H1 (cell line): ENCODE measurements around the gene RTTN. TPM values are rescaled to one million over a fixed set of nuclear protein-coding genes. Genes with fewer than 3 reads are reported as not detected.

Source experiments
- CTCF ChIA-PET: fragments of 300-600 bp; sonication (Branson Sonifier 250); formaldehyde crosslinking; loops from one replicate; lab custom pipeline; 2021; ENCODE audit not compliant: partially characterized antibody; lab: Charles Lee
- POLR2A ChIA-PET: fragments of 300-600 bp; sonication (Branson Sonifier 250); formaldehyde crosslinking; loops from one replicate; lab custom pipeline; 2021; ENCODE audit warnings: inconsistent platforms; ENCODE audit not compliant: partially characterized antibody; lab: Charles Lee
- DNase-seq, 2 experiments: peaks; one replicate each; pipeline versions ENCODE4 v3.0.0 to v3.0.0-alpha.2; 2010 to 2022; ENCODE audit warnings: low spot score in 2 of 2, low read depth in 1 of 2, mixed read lengths in 1 of 2
- FAIRE-seq: peaks from 2 replicates; lab custom pipeline; 2011; peaks lifted over from hg19 to GRCh38; lab: Jason Lieb, UNC
- H2AFZ ChIP-seq: 2 replicates; pipeline ENCODE4 v1.8.1; 2012; ENCODE audit warnings: low read length, inconsistent platforms
- H2AK5ac ChIP-seq: 2 replicates; pipeline ENCODE4 v1.6.1; 2013; ENCODE audit warnings: low read depth, low read length
- H2BK120ac ChIP-seq: replicated peaks from 2 replicates; pipeline ENCODE3; 2013; ENCODE audit warnings: low read depth, low read length, inconsistent platforms
- H2BK12ac ChIP-seq: 2 replicates; pipeline ENCODE4 v1.6.1; 2013; ENCODE audit warnings: low read depth, low read length
- H2BK15ac ChIP-seq: 2 replicates; pipeline ENCODE4 v1.6.1; 2013; ENCODE audit warnings: low read length
- H2BK20ac ChIP-seq: 2 replicates; pipeline ENCODE4 v1.6.1; 2013; ENCODE audit warnings: low read length
- H2BK5ac ChIP-seq: 2 replicates; pipeline ENCODE4 v1.6.1; 2013; ENCODE audit warnings: low read depth, low read length
- H3K14ac ChIP-seq: 2 replicates; pipeline ENCODE4 v1.6.1; 2013; ENCODE audit warnings: inconsistent platforms; ENCODE audit not compliant: insufficient read length
- H3K18ac ChIP-seq: 2 replicates; pipeline ENCODE4 v1.6.1; 2013; ENCODE audit warnings: low read length; ENCODE audit errors: extremely low read depth
- H3K23ac ChIP-seq: 2 replicates; pipeline ENCODE4 v1.6.1; 2013; ENCODE audit warnings: inconsistent platforms; ENCODE audit not compliant: insufficient read length
- H3K23me2 ChIP-seq: 2 replicates; pipeline ENCODE4 v1.6.1; 2013; ENCODE audit warnings: low read depth, low read length
- H3K27ac ChIP-seq: 2 replicates; pipeline ENCODE4 v1.6.1; 2011; ENCODE audit warnings: low read depth, low read length, inconsistent platforms
- H3K27me3 ChIP-seq, 4 experiments: replicated peaks in 1 of 4; 1 replicate in 1 of 4; 2 replicates in 3 of 4; pipeline versions ENCODE4 v1.6.1 to v1.8.1; 2011 to 2013; ENCODE audit warnings: low read length in 3 of 4, mild to moderate bottlenecking in 3 of 4, inconsistent platforms in 2 of 4, mixed read lengths in 2 of 4, moderate library complexity in 1 of 4; ENCODE audit not compliant: control insufficient read depth in 3 of 4, insufficient read depth in 3 of 4; ENCODE audit errors: extremely low read depth in 1 of 4
- H3K36me3 ChIP-seq, 4 experiments: 2 replicates each; pipeline versions ENCODE4 v1.6.1 to v1.8.1; 2011 to 2013; ENCODE audit warnings: mild to moderate bottlenecking in 4 of 4, low read length in 3 of 4, moderate library complexity in 2 of 4, control low read depth in 1 of 4, inconsistent platforms in 1 of 4; ENCODE audit not compliant: insufficient read depth in 4 of 4, control insufficient read depth in 2 of 4
- H3K4ac ChIP-seq: replicated peaks from 2 replicates; pipeline ENCODE3; 2013; ENCODE audit warnings: low read length, low read depth, mixed read lengths, inconsistent platforms; ENCODE audit not compliant: insufficient read length
- H3K4me1 ChIP-seq, 4 experiments: replicated peaks in 1 of 4; 1 replicate in 1 of 4; 2 replicates in 3 of 4; pipeline versions ENCODE4 v1.6.1 to v1.8.1; 2011 to 2013; ENCODE audit warnings: low read length in 3 of 4, inconsistent platforms in 2 of 4, mixed read lengths in 1 of 4; ENCODE audit not compliant: insufficient read depth in 4 of 4, control insufficient read depth in 3 of 4
- H3K4me2 ChIP-seq, 2 experiments: 2 replicates each; pipeline versions ENCODE4 v1.6.1 to v1.8.1; 2011 to 2013; ENCODE audit warnings: low read depth in 2 of 2, low read length in 2 of 2, control low read depth in 1 of 2, inconsistent platforms in 1 of 2, mild to moderate bottlenecking in 1 of 2; ENCODE audit not compliant: insufficient read depth in 1 of 2
- H3K4me3 ChIP-seq, 4 experiments: fragments of 200-600, 300-600 bp in 1 of 4; sonication (generic), shearing (Covaris generic), sonication (Bioruptor Twin) in 1 of 4; 2 replicates each; pipeline versions ENCODE4 v1.5.1 to v1.8.1; 2011 to 2016; ENCODE audit warnings: low read length in 4 of 4, low read depth in 3 of 4, control low read depth in 2 of 4, inconsistent platforms in 2 of 4, mild to moderate bottlenecking in 2 of 4, mixed read lengths in 1 of 4, moderate library complexity in 1 of 4; ENCODE audit not compliant: insufficient read depth in 2 of 4; ENCODE audit errors: extremely low read depth in 1 of 4
- H3K56ac ChIP-seq: replicated peaks from 2 replicates; pipeline ENCODE3; 2013; ENCODE audit warnings: low read depth, mild to moderate bottlenecking, mixed read lengths, low read length, inconsistent platforms; ENCODE audit not compliant: insufficient read length
- H3K79me1 ChIP-seq: 2 replicates; pipeline ENCODE4 v1.6.1; 2013; ENCODE audit warnings: low read depth, low read length, control low read depth
- H3K79me2 ChIP-seq, 2 experiments: 2 replicates each; pipeline versions ENCODE4 v1.6.1 to v1.8.1; 2012 to 2013; ENCODE audit warnings: low read length in 2 of 2, mild to moderate bottlenecking in 2 of 2, inconsistent platforms in 1 of 2; ENCODE audit not compliant: insufficient read depth in 2 of 2, control insufficient read depth in 1 of 2
- H3K9ac ChIP-seq, 4 experiments: replicated peaks in 1 of 4; 1 replicate in 1 of 4; 2 replicates in 3 of 4; pipeline versions ENCODE4 v1.6.1 to v1.8.1; 2011 to 2013; ENCODE audit warnings: low read depth in 3 of 4, low read length in 3 of 4, control low read depth in 2 of 4, mild to moderate bottlenecking in 2 of 4, moderate library complexity in 2 of 4, inconsistent platforms in 1 of 4; ENCODE audit errors: extremely low read depth in 1 of 4
- H3K9me3 ChIP-seq, 2 experiments: 2 replicates each; pipeline versions ENCODE4 v1.6.1 to v1.8.1; 2012 to 2013; ENCODE audit warnings: mild to moderate bottlenecking in 2 of 2, moderate library complexity in 2 of 2, control low read depth in 1 of 2, inconsistent platforms in 1 of 2, low read depth in 1 of 2, low read length in 1 of 2, mixed read lengths in 1 of 2; ENCODE audit not compliant: insufficient read depth in 2 of 2
- H4K20me1 ChIP-seq, 2 experiments: replicated peaks in 1 of 2; 2 replicates each; pipeline versions ENCODE3 to v1.8.1; 2011 to 2013; ENCODE audit warnings: inconsistent platforms in 2 of 2, low read length in 2 of 2, mild to moderate bottlenecking in 1 of 2; ENCODE audit not compliant: insufficient read depth in 2 of 2, control insufficient read depth in 1 of 2
- H4K5ac ChIP-seq: 2 replicates; pipeline ENCODE4 v1.6.1; 2013; ENCODE audit warnings: low read length, low read depth, mixed read lengths, inconsistent platforms; ENCODE audit not compliant: insufficient read length
- H4K8ac ChIP-seq: 2 replicates; pipeline ENCODE4 v1.8.0; 2013; ENCODE audit warnings: mild to moderate bottlenecking, moderate library complexity, low read length, inconsistent platforms; ENCODE audit not compliant: insufficient read depth; ENCODE audit errors: extremely low read depth
- H4K91ac ChIP-seq: replicated peaks from 2 replicates; pipeline ENCODE3; 2013; ENCODE audit warnings: low read length, mixed read lengths, inconsistent platforms; ENCODE audit not compliant: insufficient read length
- GTF2F1 ChIP-seq: IDR thresholded peaks from 2 replicates; pipeline ENCODE4 v1.6.1; 2012; ENCODE audit warnings: low read depth, low read length, improper control_type of control experiment, borderline replicate concordance
- WGBS, 2 experiments: shearing (Covaris generic) in 1 of 2; methylation state at CpG; one replicate each; pipeline versions ENCODE4 v1.1.6 to v1.1.7; 2013 to 2015; ENCODE audit warnings: low lambda C conversion rate in 2 of 2, mixed read lengths in 2 of 2, inconsistent platforms in 1 of 2, low coverage in 1 of 2, missing lambda C conversion rate in 1 of 2; ENCODE audit not compliant: insufficient replicate concordance in 2 of 2, insufficient coverage in 1 of 2, insufficient read length in 1 of 2; ENCODE audit errors: extremely low coverage in 1 of 2, missing lambda C conversion rate in 1 of 2; 5-methylcytosine and 5-hydroxymethylcytosine counted together
- polyA plus RNA-seq, 7 experiments: library from polyadenylated mRNA; depleted of rRNA in 3 of 7; stranded (reverse) in 5 of 7; unstranded in 2 of 7; fragments of >200 nt in 5 of 7; fragments of 200-250 nt in 2 of 7; gene quantifications; 1 replicate in 5 of 7; 2 replicates in 1 of 7; 4 replicates in 1 of 7; pipeline versions ENCODE4 v1.2.1 to v1.2.3, GENCODE V29; 2011 to 2013; ENCODE audit warnings: missing spikeins in 2 of 7, mixed read lengths in 2 of 7
- total RNA-seq: library from RNA; stranded (reverse); fragmentation: NEBNext Ultra II Directional; extraction: Animal tissue kit (Norgen Biotek cat#: 25700); gene quantifications from 2 replicates; pipeline ENCODE4 v1.2.1, GENCODE V29; 2021

The RTTN gene
- total and polyA plus RNA-seq, 2 of the 8 experiments (the other 6 are each of a cell fraction or from before 2014, with no cell fraction given), result 9.1 to 21.4 TPM

DNA sequence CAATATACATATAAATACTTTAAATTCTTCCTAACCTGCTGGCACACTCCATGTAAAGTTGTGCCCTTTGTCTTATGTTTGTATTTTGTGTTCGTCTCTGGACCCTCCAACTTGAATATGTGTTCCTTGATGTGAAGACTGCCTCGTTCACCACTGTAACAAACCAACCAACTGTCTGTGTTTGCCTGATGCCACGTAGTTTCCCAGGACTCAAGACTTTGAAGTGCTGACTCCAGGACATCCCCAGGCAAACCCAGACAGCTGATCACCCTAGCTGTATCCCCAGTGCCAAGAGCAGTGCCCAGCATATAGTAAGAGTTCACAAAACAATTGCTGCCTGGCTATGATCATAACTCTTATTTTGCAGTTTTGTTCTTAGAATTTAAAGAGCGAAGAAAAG is 242.3 kb downstream of the RTTN start:
- H4K5ac ChIP-seq, result no peak overlapping the region
- FAIRE-seq, result no peak
- no peak overlapping the region for H4K91ac ChIP-seq
- no peak overlapping the region for H2BK5ac ChIP-seq
- H3K27me3 ChIP-seq, result no peaks in the 10 kb centered on the region
- no peaks in the 10 kb centered on the region for H4K20me1 ChIP-seq
- no peak overlapping the region for H3K4me3 ChIP-seq
- no peak overlapping the region for H3K23ac ChIP-seq
- H2AK5ac ChIP-seq, result no peak overlapping the region
- no peak overlapping the region for H3K27ac ChIP-seq
- TF ChIP-seq GTF2F1, result no peak
- H3K4me1 ChIP-seq, result no peaks in the 10 kb centered on the region
- H3K23me2 ChIP-seq, result no peaks in the 10 kb centered on the region
- no peak overlapping the region for H3K14ac ChIP-seq
- no peak for DNase-seq
- no peak overlapping the region for H3K9ac ChIP-seq
- no peaks in the 10 kb centered on the region for H3K79me2 ChIP-seq
- H3K79me1 ChIP-seq, result no peaks in the 10 kb centered on the region
- no peak overlapping the region for H3K18ac ChIP-seq
- no peak overlapping the region for H2AFZ ChIP-seq
- no peak overlapping the region for H2BK120ac ChIP-seq
- H3K4ac ChIP-seq, result no peak overlapping the region
- H3K36me3 ChIP-seq, result no peaks in the 10 kb centered on the region
- ChIA-PET CTCF (no interaction called here), POLR2A (no interaction called here)
- H2BK12ac ChIP-seq, result no peak overlapping the region
- H3K4me2 ChIP-seq, result no peak overlapping the region
- no peaks in the 10 kb centered on the region for H3K9me3 ChIP-seq
- 89% methylated on average over 4 of the region's 4 CpGs; no CpG with 5 or more reads in 1 of the 2 experiments for WGBS, 2 experiments
- H2BK15ac ChIP-seq, result no peak overlapping the region
- no peak overlapping the region for H2BK20ac ChIP-seq
- H3K56ac ChIP-seq, result no peak overlapping the region
- no peak overlapping the region for H4K8ac ChIP-seq
